Ishikawa (cell line): Measurements from ENCODE around the gene MYH15.

ENCODE experiments used
- NFIC ChIP-seq: IDR thresholded peaks from 2 replicates; pipeline ENCODE4 v1.6.1; 2012
- TCF12 ChIP-seq: IDR thresholded peaks from 2 replicates; pipeline ENCODE4 v1.6.1; 2012; ENCODE audit warnings: low read depth

- TF ChIP-seq NFIC (no peak), TCF12 (no peak)
Measured at GRCh38 chr3:108513961-108514360, 3.6 kb upstream of the MYH15 start.
